ENCODE results near the gene SLC38A8.
A peak's percentile ranks its signal among the peaks of the same experiment; 100 is the strongest.

Gene SLC38A8

DNA sequence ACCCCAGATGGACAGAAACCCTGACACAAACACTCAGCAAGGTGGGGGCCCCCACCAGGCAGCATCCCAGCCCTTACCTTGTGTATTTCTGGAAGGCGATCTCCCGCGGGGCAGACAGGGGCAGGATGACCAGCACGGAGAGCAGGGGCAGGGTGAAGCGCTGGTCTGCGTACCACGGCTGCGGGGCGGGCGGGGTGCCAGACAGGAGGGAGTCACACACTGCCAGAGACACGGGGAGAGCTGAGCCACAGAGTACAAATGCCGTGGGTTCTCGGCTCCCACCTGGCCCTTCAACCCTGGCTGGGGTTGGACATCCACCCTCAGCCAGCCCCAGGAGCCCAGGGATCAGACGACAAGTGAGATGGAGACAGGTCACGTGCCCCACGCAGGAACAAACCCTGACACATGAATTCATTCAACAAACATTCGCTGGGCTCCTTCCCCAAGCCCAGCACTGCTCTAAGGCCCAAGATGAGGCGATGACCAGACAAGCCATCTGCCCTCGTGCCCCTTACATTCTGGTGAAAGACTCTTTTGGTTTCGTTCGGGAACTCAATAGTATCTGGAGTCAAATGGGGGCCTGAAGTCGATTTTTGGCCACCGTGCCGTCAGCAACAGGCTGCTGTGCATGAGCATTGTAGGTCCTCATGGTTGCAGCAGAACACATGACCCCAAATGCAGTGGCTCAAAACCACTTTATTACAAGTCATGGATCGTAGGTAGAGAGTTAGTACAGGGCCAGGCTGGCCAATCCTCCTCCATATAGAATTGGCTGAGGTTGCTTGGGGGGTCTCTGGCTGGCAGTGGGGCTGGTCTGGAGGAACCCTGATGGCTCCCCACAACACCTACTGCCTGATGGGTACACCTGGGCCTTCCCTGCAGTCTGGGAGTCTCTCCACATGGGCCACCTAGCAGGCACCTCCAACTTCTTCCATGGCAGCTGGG, 9.1 kb downstream of the SLC38A8 start:
- DNase-seq: no peak

DNA sequence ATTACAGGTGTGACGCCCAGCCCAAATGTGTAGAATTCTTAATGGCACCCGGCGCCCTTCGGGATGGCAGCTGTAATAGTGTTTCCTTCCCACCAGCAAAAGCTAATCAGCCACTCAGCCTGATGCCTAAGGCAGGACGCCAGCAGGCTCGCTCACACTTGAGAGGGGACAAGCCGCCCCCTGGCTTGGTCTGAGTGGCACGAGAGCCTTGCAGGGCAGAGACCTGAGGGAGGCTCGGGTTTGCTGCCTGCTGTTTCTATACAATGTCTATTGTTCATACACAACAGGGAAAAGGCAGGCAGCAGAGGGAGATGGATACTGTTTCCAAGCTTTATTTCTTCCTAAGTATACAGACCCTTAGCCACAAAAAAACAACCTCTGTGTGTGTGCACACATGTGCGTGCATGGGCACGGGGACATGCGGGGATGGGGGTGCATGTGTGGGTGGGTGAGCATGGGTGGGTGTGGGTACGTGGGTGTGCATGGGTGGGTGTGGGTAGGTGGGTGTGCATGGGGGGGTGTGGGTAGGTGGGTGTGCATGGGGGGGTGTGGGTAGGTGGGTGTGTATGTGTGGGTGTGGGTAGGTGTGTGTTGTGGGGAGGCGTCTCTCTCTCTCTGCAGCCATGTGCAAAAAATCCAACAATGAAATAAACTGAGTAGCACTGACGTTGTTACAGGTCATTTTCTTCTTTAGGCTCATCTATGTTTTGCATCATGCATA, 10.0 kb downstream of the SLC38A8 start:
- no peak for DNase-seq

DNA sequence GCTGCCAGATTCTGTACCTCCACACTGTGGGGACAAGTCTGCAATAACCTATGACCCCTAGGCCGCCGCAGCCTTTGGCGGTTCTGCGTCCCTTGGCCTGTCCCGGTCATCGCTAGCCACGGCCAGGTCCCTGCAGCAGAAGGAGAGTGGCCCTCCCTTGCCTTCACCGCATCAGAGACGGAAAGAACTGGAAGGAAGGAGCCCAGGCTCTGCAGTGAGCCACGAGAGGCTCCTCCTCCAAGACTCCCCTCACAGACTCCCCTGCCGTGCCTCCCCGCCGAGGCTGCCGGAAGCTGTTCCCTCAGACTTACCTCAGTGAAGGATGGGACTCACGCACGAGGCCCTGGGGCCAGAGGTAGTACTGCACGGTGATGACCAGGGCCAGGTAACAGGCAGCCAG, 11.0 kb downstream of the SLC38A8 start:
- no peak for DNase-seq

DNA sequence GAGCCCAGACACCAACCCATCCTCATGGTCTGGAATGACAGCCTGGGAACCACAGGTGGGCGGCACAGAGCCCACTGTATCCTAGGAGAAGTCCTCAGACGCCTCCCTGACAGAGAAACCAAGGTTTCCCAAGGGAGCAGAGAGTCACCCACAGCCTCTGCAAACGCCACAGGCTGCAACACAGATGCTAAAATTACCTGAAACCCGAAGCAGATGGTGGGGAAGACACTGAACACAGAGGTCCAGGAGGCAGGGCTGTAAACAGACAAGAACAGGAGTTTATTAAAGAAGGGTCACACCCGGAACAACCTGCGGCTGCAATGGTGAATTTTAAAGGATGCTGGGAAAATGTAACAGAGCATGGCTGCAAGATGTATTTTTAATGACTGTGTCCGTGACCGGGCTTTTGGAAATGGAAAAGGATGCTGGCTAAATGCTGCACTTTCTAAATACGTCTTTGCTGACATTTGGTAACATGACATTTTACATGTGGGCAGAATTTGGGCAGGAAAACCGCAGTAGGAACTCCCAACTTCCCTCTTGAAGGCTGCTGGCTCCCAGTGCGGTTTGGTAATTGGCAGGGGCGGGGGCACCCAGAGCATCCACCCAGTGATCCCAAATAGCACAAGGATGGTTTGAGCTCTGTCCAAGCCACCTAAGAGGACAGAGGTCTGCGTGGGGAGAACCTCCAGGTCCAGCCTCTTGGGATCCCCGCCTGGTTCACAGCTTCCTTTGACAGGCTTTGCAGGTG, 13.1 kb downstream of the SLC38A8 start:
- DNase-seq: no peak

DNA sequence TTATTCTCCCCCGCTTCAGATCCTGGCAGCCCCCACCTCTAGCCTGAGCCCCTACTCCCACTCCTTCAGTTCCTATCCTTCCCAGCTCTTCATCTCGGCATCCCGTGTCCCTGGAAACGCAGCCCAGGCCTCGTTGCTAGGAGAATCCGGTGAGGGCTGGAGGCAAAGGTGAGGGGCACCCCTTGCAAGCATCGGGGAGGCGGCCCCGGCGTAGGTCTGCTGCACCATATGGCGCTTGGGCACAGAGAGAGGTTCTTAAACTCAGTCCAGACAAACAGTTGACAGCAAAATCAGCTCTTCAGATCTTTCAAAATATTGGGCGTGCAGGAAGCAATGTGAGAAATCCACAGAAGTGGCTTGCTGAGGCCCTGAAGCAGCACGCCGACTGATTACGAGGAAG, 15.0 kb downstream of the SLC38A8 start:
- DNase-seq: peak in 8 of 58 donors; percentile 3 to 43 (median 12)

DNA sequence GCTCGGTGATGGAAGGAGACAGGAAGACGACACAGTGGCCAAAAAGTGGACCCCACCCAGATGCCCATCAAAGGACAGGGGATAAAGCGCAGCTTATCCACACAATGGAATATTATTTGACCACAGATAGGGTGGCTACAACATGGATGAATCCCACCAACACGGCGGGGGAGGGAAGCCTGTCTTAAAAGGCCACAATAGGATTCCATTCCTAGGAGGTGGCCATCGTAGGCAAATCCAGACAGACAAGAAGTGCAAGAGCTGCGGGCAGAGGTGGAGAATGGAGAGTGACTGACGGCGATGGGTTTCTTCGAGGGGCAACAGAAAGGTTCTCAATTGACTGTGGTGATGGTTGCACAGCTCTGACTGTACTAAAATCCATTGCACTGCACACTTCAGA, 16.0 kb downstream of the SLC38A8 start:
- DNase-seq: no peak

DNA sequence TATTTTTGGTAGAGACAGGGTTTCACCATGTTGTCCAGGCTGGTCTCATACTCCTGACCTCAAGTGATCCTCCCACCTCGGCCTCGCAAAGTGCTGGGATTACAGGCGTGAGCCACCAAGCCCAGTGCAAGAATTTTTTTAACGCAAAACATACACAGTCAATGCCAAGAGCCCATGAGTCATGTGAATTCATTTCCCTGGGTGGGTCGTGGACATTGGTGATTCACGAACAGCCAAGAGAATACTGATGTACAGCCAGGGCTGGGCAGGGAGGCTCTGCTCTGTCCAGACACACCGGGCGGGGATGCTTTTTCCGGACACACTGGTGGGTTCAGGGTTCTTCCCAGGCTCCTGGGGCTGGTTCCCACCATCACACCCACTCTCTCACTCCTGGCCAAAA, 17.7 kb downstream of the SLC38A8 start:
- no peak for DNase-seq

DNA sequence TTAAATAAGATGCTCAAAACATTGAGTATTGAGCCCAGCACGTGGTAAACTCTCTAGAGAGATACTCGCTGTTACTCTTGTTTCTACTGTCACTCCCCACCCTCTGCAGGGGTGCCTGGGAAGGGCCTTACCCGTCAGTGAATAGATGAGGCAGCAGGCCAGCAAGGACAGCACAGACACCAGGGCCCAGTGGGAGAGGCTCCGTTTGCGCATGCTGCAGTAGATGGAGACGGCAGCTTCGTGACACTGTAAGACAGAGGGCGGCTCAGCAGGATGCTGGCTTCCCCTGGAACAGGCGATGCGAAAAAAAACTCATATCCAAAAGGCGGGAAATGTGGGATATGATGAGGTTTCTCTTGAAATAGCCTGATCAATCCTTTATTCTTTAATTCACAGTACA, 20.0 kb downstream of the SLC38A8 start:
- no peak for DNase-seq

DNA sequence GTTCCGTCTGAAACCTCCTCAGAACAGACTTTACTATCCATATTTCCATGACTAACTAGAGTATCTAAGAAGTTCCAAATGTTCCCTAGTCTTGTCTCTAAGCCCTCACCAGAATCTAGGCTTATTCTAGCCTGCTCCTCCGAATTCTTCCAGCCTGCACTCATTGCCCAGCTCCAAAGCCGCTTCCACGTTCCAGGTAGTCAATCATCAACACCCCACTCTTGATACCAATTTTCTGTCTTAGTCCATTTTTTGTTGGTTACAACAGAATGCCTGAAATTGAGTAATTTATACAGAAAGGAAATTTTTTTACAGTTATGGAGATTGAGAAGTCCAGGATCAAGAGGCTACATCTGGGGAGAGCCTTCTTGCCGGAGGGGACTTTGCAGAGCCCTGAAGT, 21.1 kb downstream of the SLC38A8 start:
- no peak for DNase-seq

DNA sequence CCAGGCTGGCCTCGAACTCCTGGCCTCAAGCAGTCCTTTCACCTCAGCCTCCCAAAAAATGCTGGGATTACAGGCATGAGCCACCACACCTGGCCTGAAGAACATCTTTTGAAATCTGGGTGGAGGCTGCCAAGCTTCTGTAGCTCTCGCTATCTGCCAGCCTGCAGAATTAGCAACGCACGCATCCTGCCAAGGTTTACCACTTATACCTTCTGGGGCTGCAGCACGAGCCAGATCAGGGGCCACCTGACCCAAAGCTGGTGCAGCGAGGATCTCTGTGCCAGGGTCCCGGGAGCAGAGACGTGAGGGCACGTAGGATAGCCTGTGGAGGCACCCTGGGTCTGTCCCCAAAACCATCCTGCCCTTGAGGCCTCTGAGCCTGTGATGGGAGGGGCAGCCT, 22.2 kb downstream of the SLC38A8 start:
- DNase-seq: no peak

DNA sequence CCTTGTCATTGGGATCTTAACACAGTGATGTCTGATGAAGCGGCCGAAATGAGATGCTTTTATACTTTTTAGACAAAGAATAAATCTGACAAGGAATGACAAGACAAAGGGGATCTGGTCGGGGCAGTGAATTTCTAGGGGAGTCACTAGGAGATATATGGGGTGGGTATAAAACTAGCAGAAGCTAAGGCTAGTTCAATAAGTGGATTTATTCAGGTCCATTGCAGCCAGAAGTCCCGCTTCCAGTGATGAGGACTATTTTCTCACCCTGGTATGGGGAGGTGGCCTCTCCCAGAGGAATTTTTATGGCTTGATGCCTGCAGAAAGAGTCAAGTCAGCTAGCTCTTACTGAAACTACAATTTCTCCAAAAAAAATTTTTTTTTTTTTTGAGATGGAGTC, 23.9 kb downstream of the SLC38A8 start:
- no peak for DNase-seq

DNA sequence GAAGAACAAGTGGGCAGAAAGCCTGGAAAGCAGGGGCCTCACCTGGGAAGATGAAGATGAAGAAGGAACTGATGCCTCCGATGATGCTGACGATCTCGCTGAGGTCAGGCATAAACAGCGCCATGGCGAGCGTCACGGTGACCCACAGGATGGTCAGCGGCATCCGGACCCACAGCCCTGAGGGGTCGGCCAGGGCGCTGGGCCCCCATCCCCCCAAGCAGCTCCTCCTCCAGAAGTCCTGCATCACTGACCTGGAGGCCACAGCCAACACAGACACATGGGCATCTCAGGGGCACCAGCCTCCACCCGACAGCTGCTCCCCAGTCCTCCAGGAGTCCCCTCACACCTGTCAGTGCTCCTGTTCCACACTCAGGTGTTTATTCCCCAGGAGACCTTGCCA, 26.1 kb downstream of the SLC38A8 start:
- no peak for DNase-seq

DNA sequence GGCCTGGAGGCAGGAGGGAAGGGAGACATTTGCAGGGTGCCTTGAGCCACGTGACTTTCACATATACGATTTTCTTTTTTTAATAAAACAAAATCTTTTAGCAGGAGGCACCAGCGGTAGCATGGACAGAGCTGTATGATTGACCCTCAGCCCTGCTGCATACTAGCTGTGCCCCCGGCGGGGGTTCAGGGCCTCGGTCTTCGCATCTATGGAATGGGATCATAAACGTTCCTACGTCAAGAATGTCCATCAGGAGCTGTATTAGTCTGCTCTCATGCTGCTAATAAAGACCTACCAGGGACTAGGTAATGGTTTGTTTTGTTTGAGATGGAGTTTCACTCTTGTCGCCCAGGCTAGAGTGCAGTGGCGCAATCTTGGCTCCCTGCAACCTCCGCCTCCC, 27.2 kb downstream of the SLC38A8 start:
- no peak for DNase-seq

DNA sequence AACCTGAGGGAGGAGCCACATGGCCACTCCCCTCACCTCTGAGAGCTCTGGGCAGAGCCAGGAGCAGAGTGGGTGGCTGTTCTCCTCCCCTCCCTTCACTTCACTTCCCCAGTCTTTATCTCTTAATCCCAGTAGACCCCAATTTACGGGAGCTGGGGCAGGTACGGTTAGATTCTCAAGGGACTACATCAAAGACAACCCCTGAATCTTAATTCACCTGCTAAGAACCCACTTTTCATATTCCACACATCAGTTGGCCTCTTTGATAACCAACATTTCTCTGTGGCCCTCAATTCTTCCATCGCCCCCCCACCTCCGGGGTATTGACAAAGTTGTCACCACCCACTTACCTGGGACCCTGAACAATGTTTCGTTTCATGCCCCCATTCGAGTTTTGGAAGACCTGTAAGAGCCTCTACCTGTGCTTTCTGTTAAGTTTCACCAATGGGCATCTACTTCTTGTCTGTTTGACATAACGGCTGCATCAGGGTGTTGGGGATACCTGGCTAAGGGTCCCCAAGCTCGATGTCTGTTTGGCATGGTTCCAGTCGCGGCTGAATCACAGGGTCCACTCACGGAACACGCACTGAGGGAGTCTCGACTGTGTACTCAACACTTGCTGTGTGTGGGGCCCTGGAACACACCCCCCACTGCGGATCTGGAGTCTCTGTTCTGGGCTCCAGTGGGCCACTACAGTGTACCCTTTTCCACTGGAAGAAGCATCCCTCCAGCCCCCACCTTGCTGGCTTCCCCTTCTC, 27.8 kb downstream of the SLC38A8 start:
- DNase-seq: no peak

DNA sequence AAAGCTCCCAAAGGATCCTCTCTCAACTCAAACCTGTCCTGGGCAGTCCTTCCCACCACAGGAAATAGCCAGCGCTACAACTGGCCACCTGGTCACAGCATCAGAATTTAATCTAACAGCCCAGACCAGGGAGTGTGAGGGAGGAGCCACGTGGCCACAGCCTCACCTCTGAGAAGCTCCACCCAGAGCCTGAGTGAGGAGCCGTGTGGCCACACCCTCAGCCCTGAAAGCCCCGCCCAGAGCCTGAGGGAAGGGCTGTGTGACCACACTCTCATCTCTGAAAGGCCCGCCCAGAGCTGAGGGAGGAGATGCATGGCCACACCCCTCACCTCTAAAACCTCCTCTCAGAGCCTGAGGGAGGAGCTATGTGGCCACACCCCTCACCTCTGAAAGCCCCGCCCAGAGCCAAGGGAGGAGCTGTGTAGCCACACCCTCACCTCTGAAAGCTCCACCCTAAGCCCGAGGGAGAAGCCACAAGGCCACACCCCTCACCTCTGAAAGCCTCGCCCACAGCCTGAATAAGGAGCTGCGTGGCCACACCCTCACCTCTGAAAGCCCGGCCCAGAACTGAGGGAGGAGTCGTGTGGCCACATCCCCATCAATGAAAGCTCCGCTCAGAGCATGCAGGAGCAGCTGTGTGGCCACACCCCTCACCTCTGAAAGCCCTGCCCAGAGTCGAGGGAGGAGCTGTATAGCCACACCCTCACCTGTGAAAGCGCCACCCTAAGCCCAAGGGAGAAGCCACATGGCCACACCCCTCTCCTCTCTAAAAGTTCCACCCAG, 28.6 kb downstream of the SLC38A8 start:
- DNase-seq: peak in 10 of 58 donors; percentile 14 to 58 (median 32)

DNA sequence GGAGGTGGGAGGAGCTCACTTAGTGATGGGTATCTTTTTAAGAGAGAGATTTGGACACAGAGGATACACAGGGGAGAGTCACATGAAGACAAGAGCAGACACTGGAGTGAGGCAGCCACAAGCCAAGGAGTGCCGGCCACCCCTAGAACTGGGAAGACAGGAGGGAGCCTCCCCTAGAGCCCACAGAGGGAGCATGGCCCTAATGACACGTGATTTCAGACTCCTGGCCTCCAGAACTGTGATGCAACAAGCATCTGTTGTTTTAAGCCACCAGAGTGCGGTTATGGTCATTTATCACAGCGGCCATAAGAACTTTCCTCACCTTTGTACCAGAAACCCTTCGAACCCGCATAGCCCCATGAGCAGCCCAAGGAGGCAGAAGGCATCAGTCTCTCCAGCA, 33.3 kb downstream of the SLC38A8 start:
- no peak for DNase-seq

DNA sequence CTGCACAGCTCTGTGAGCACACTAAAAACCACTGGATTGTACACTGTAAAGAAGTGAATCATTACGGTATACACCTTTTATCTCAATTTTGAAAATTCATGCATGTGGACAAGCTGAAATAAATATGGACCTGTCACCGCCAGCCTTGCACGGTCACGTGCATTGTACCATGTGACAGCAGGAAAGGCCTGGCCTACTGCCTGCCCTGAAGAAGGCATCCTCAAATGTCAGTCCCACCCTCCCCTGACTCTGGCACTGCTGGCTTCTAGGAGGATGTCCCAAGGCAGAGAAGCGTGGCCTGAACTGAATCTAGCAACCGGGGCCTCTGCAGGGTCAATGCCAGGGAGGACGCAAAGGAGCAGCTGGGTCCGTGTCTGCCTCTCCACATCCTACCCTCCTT, 34.6 kb downstream of the SLC38A8 start:
- no peak for DNase-seq

DNA sequence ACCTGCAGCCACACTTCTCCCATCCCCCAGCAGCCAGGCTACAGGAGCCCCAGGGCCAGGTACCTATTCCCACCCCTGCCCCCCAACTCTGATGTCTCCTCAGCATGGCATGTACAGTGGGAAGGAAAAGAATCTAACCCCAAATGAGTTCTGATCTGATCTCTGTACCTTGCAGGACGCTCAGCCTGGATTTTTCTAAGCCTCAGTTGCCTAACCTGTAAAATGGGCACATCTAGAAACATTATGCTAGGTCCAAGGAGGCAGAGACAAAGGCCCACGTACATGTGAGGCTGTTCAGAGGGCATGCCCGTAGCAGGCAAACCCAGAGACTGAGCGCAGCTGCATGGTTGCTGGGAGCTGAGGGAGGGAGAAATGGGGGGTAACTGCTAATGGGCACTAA, 35.1 kb downstream of the SLC38A8 start:
- DNase-seq: no peak

DNA sequence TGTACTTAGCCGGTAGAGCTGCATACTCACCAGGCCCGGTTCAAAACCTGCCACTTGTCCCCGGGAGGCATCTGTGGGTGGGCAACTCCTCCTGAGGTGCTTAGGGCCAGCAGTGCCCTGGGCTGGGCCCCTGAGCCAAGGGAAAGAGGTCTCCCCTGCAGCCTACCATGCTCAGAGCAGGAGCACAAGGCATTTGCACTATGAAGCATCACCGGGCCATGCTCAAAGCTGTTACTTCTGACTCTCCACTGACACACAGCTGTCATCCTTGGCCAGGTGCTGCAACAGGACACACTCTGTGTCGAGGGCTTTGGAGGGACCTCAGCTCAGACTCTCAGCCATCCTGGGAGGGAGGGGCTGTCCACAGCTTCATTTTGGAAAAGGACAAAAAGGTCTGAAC, 37.2 kb downstream of the SLC38A8 start:
- no peak for DNase-seq

DNA sequence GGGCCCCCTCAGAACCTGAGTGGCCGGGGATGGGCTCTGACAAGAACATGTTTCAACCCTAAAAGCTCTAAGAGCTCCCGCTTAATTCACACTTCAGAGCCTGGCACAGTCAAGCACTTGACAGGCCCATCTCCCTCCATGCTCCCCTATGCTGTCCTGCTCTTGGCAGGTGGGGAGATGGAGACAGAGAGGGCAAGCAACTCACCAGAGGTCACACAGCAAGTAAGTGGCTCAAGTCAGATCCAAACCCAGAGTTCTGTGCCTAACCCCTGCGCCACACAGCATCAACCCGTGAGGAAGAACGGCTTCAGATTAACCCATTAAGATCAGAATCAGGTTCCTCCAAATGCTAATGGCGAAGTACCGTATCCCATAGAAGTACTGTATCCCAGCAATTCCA, 38.2 kb downstream of the SLC38A8 start:
- DNase-seq: no peak
